C4-2B (cell line): ENCODE results near the gene SHC3.

Experiments used
- H3K27ac ChIP-seq: fragments of 450-650 bp; 2 replicates; pipeline ENCODE4 v1.5.1; 2017
- CTCF ChIP-seq: fragments of 450-650 bp; conservative IDR thresholded peaks from 2 replicates; pipeline ENCODE4 v1.5.1; 2017; ENCODE audit warnings: mild to moderate bottlenecking
- ZFX ChIP-seq: fragments of 450-650 bp; IDR thresholded peaks from 2 replicates; pipeline ENCODE4 v1.6.1; 2017

Gene SHC3

GRCh38 chr9:88976890-88977257 lies 201.7 kb downstream of the SHC3 start:
- H3K27ac ChIP-seq = no peak overlapping the region
- TF ChIP-seq ZFX (no peak), CTCF (no peak)

- TF ChIP-seq CTCF = no peak
- TF ChIP-seq ZFX = no peak
These were observed 202.4 kb downstream of the SHC3 start for GRCh38 chr9:88975966-88976889.

GRCh38 chr9:88974641-88975040 lies 204.0 kb downstream of the SHC3 start:
- H3K27ac ChIP-seq = no peak overlapping the region
- TF ChIP-seq CTCF (no peak), ZFX (no peak)

More at GRCh38 chr9:88975966-88976889, 202.4 kb downstream of the SHC3 start:
- H3K27ac ChIP-seq = no peak overlapping the region

GRCh38 chr9:88973281-88974045 lies 205.2 kb downstream of the SHC3 start:
- H3K27ac ChIP-seq = no peak overlapping the region
- TF ChIP-seq ZFX = no peak
- TF ChIP-seq CTCF = no peak

GRCh38 chr9:88972401-88972800 lies 206.2 kb downstream of the SHC3 start:
- H3K27ac ChIP-seq = no peak overlapping the region
- no peak for TF ChIP-seq ZFX

GRCh38 chr9:88971131-88971960 lies 207.3 kb downstream of the SHC3 start:
- no peak for TF ChIP-seq CTCF
- TF ChIP-seq ZFX = no peak
- H3K27ac ChIP-seq = no peak overlapping the region

- TF ChIP-seq ZFX = no peak
- TF ChIP-seq CTCF = no peak
- peak overlapping the region; percentile 51 for H3K27ac ChIP-seq
These were observed 208.8 kb downstream of the SHC3 start for GRCh38 chr9:88969646-88970373.
